Activated effector memory CD4-positive, alpha-beta T cell treated with anti-CD3 and anti-CD28 coated beads, Interleukin-2, amount 50 U/mL, for 16 hours (primary cell): ENCODE measurements around the gene P3H1.
A peak's percentile ranks its signal among the peaks of the same experiment; 100 is the strongest.
"Not testable (repeated sequence)": the region's sequence is repeated elsewhere in the genome, so short reads cannot be mapped to it uniquely, and the experiment has no call there.

Source experiments
- DNase-seq: peaks from one replicate; pipeline ENCODE4 v3.0.0-alpha.2; 2020

P3H1 gene

GRCh38 chr1:42766741-42767509, at the start of gene P3H1, which contains the start of gene C1orf50:
Gene P3H1, minus strand, starts transcription at chr1:42767028. Its CDS starts 57 bp downstream, at chr1:42766971.
Gene C1orf50, plus strand, starts transcription at chr1:42767249. Its CDS starts 63 bp downstream, at chr1:42767312.
- peak; percentile 100 for DNase-seq

GRCh38 chr1:42815941-42816584, 49.2 kb upstream of the P3H1 start:
- DNase-seq, result peak; percentile 64

GRCh38 chr1:42814815-42815214, 48.0 kb upstream of the P3H1 start:
- not testable (repeated sequence) for DNase-seq

- no peak for DNase-seq
These were observed 40.3 kb upstream of the P3H1 start for GRCh38 chr1:42807056-42807668.

GRCh38 chr1:42806593-42806992, 39.8 kb upstream of the P3H1 start:
- no peak for DNase-seq

GRCh38 chr1:42806171-42806570, 39.3 kb upstream of the P3H1 start:
- no peak for DNase-seq

- DNase-seq, result no peak
These were observed 35.1 kb upstream of the P3H1 start for GRCh38 chr1:42801832-42802473.

- no peak for DNase-seq
These were observed 31.2 kb upstream of the P3H1 start for GRCh38 chr1:42797979-42798378.

- DNase-seq, result no peak
These were observed 30.6 kb upstream of the P3H1 start for GRCh38 chr1:42797414-42797813.

- DNase-seq, result no peak
These were observed 27.0 kb upstream of the P3H1 start for GRCh38 chr1:42793824-42794223.

GRCh38 chr1:42788021-42788420, 21.2 kb upstream of the P3H1 start:
- DNase-seq, result no peak

GRCh38 chr1:42786097-42786496, 19.3 kb upstream of the P3H1 start:
- no peak for DNase-seq

GRCh38 chr1:42784946-42785693, 18.3 kb upstream of the P3H1 start, which contains the start of gene TMEM269:
Gene TMEM269, plus strand, starts transcription at chr1:42784991. Its CDS starts 4,903 bp downstream, at chr1:42789894.
- peak; percentile 81 for DNase-seq

- no peak for DNase-seq
These were observed 17.7 kb upstream of the P3H1 start for GRCh38 chr1:42784547-42784945.

- no peak for DNase-seq
These were observed 16.3 kb upstream of the P3H1 start for GRCh38 chr1:42783092-42783491.

GRCh38 chr1:42780176-42780575, 13.3 kb upstream of the P3H1 start:
- DNase-seq, result no peak

- DNase-seq, result no peak
These were observed 12.9 kb upstream of the P3H1 start for GRCh38 chr1:42779725-42780124.

GRCh38 chr1:42777852-42778251, 11.0 kb upstream of the P3H1 start:
- no peak for DNase-seq

GRCh38 chr1:42776502-42776901, 9.7 kb upstream of the P3H1 start:
- no peak for DNase-seq

GRCh38 chr1:42774928-42775526, 8.2 kb upstream of the P3H1 start:
- no peak for DNase-seq

GRCh38 chr1:42773420-42773819, 6.6 kb upstream of the P3H1 start:
- DNase-seq, result no peak

- DNase-seq, result no peak
These were observed 3.0 kb upstream of the P3H1 start for GRCh38 chr1:42769811-42770210.
